ENCODE data around the gene HOXB2.

The HOXB2 gene

GRCh38 chr17:48530208-48530886 lies 14.6 kb downstream of the HOXB2 start:
- TF ChIP-seq GLIS3 (CRISPR knock-in tag; IDR thresholded peaks at IDR 0.05) (no peak), ARNTL (CRISPR knock-in tag; IDR thresholded peaks at IDR 0.05; ENCODE audit: borderline replicate concordance, low read depth) (no peak), PPARA (CRISPR knock-in tag; IDR thresholded peaks at IDR 0.05; ENCODE audit: borderline replicate concordance) (no peak), ZFP30 (CRISPR knock-in tag; IDR thresholded peaks at IDR 0.05) (no peak), RARB (CRISPR knock-in tag; IDR thresholded peaks at IDR 0.05) (no peak), TSHZ2 (CRISPR knock-in tag; IDR thresholded peaks at IDR 0.05) (no peak), OSR1 (CRISPR knock-in tag; IDR thresholded peaks at IDR 0.05) (no peak), TOX (CRISPR knock-in tag; IDR thresholded peaks at IDR 0.05; ENCODE audit: borderline replicate concordance) (no peak), SNAI2 (CRISPR knock-in tag; IDR thresholded peaks at IDR 0.05) (no peak), POU6F1 (CRISPR knock-in tag; IDR thresholded peaks at IDR 0.05; ENCODE audit: borderline replicate concordance, low read depth) (no peak), BACH2 (CRISPR knock-in tag; IDR thresholded peaks at IDR 0.05; ENCODE audit: borderline replicate concordance) (no peak)
- ATAC-seq, result no peak

- no peak for TF ChIP-seq TSHZ2 (CRISPR knock-in tag; IDR thresholded peaks at IDR 0.05)
- no peak for TF ChIP-seq ZFP3 (CRISPR knock-in tag; IDR thresholded peaks at IDR 0.05)
- TF ChIP-seq CSDC2 (CRISPR knock-in tag; IDR thresholded peaks at IDR 0.05), result no peak
- no peak for TF ChIP-seq RARB (CRISPR knock-in tag; IDR thresholded peaks at IDR 0.05)
- no peak for TF ChIP-seq ESRRG (CRISPR knock-in tag; IDR thresholded peaks at IDR 0.05)
- ATAC-seq, result no peak
Observed at GRCh38 chr17:48529683-48530009, 15.3 kb downstream of the HOXB2 start.

- no peak for TF ChIP-seq ESRRG (CRISPR knock-in tag; IDR thresholded peaks at IDR 0.05)
- no peak for TF ChIP-seq ZC3H10 (CRISPR knock-in tag; IDR thresholded peaks at IDR 0.05)
- no peak for TF ChIP-seq ZNF565 (CRISPR knock-in tag; conservative IDR thresholded peaks at IDR 0.05; ENCODE audit: low read depth)
- TF ChIP-seq CSRNP3 (CRISPR knock-in tag; IDR thresholded peaks at IDR 0.05), result no peak
- no peak for TF ChIP-seq PATZ1 (CRISPR knock-in tag; IDR thresholded peaks at IDR 0.05; ENCODE audit: borderline replicate concordance)
- no peak for TF ChIP-seq TCF4 (CRISPR knock-in tag; IDR thresholded peaks at IDR 0.05; ENCODE audit: borderline replicate concordance)
- no peak for TF ChIP-seq ISL1 (CRISPR knock-in tag; IDR thresholded peaks at IDR 0.05)
- no peak for TF ChIP-seq TOX (CRISPR knock-in tag; IDR thresholded peaks at IDR 0.05; ENCODE audit: borderline replicate concordance)
- no peak for TF ChIP-seq ZNF70 (CRISPR knock-in tag; IDR thresholded peaks at IDR 0.05)
- no peak for ATAC-seq
Observed at GRCh38 chr17:48528936-48529682, 15.8 kb downstream of the HOXB2 start.
